Measurements from ENCODE around the gene MYO5B.
"Not testable (repeated sequence)": the region's sequence is repeated elsewhere in the genome, so short reads cannot be mapped to it uniquely, and the experiment has no call there.

The MYO5B gene

GRCh38 chr18:49813319-49814146 is 381.4 kb downstream of the MYO5B start, which contains the start of gene ACAA2:
Gene ACAA2 (minus strand): TSS chr18:49813533. CDS start chr18:49813484, 49 bp downstream.
- DNase-seq (ENCODE audit: low read depth) = peak; percentile 92
- peak within 1 kb of the TSS; percentile 89 for H3K4me3 ChIP-seq (ENCODE audit: control insufficient read depth, low read depth, low read length)
- TF ChIP-seq CTCF (conservative IDR thresholded peaks at IDR 0.05; ENCODE audit: control insufficient read depth, insufficient read depth, low read depth, low read length) = no peak

DNA sequence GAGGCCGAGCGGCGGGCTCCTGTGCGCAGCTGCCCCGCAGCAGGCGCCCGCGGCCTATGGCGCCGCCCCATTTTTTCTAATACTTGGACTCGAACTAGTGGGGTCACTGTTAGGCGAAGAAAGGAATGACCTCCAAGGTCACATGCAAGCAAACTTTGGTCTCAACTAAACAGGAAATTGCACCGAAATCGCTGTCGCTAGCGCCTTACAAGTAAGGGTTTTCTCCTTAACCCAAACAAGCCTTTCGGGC is 382.0 kb downstream of the MYO5B start:
- DNase-seq (ENCODE audit: low read depth) = peak; percentile 43
- TF ChIP-seq CTCF (conservative IDR thresholded peaks at IDR 0.05; ENCODE audit: control insufficient read depth, insufficient read depth, low read depth, low read length) = no peak
- H3K4me3 ChIP-seq (ENCODE audit: control insufficient read depth, low read depth, low read length) = peak overlapping the region; percentile 89

DNA sequence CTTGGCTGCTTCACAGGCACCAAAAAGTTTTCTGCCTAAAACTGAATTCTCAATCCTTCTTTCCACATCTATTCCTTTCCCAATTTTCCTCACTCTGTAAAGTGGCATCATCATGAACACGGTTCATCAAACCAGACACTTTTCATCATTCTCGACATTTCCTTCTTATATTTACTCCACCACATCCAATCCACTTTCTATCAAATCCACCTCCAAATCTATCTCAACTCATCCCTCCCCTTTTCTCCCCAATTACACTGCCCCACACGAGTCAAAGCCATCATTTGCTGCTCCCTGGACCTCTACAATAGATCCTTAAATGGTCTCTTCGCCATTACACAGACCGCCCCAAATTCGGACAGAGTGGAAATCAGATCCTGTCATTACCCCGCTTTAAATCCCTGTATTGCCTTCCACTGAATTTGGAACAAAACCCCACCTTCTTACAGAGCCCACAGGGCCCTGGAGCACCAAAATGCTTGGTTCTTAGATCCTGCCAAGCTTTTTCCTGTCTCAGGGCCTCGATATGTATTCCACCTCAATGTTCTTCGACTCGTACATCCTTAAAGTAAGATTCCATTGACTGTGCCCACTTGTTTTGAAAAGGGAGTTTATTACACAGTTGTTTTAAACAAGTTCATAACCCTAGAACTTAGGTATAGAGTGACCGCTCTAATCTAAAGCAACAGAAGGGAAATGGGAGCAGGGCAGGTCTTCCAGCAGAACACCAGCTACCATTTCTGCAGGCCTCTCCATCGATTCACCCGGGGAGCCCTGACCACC is 382.5 kb downstream of the MYO5B start:
- TF ChIP-seq CTCF (conservative IDR thresholded peaks at IDR 0.05; ENCODE audit: control insufficient read depth, insufficient read depth, low read depth, low read length) = no peak
- peak overlapping the region; percentile 89 for H3K4me3 ChIP-seq (ENCODE audit: control insufficient read depth, low read depth, low read length)
- no peak for DNase-seq (ENCODE audit: low read depth)

DNA sequence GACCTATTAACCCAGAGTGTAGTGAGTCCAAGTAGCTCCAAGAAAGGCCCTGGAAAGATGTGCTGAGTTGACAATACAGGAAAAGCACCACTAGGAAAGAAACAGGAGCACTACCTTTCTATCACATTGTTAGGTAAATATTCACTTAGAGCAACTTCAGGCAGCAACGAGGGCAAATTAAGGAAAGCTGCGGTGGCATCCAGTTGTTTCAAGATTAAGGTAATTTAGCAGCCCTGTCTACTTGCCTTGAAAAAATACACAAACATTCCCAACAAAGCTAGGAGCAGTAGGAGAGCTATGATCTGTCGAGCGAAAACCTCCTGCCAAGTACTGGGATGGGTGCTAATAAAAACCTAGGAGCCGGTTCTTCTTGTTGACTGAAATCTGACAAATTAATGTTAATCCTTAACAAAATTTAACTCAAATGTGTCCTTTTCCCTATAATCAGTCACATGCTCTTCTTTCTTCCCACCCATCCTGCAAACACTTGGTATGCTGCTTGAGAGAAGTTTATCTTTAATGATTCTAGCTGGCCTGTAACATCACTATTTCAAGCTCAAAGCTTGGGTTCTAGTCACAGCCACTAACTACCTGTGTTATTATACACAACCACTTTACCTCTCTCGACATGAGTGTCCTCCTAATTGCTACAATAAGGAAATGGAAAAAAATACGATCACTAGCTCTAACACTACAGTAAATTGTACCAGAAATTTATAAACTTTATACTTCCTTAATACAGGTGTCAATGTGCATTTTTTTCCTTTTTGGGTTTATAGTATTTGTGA is 383.6 kb downstream of the MYO5B start:
- no peak for TF ChIP-seq CTCF (conservative IDR thresholded peaks at IDR 0.05; ENCODE audit: control insufficient read depth, insufficient read depth, low read depth, low read length)
- no peak for DNase-seq (ENCODE audit: low read depth)
- H3K4me3 ChIP-seq (ENCODE audit: control insufficient read depth, low read depth, low read length) = no peak overlapping the region

GRCh38 chr18:49808553-49809191 is 386.3 kb downstream of the MYO5B start:
- not testable (repeated sequence) for DNase-seq (ENCODE audit: low read depth); H3K4me3 ChIP-seq (ENCODE audit: control insufficient read depth, low read depth, low read length)

- DNase-seq (ENCODE audit: low read depth) = no peak
- no peak for TF ChIP-seq CTCF (conservative IDR thresholded peaks at IDR 0.05; ENCODE audit: control insufficient read depth, insufficient read depth, low read depth, low read length)
These were observed 390.9 kb downstream of the MYO5B start for GRCh38 chr18:49804096-49804495.

More at GRCh38 chr18:49804096-49804495, 390.9 kb downstream of the MYO5B start:
- H3K4me3 ChIP-seq (ENCODE audit: control insufficient read depth, low read depth, low read length) = no peak overlapping the region
